Muscle of arm (tissue), 12 donors: ENCODE measurements around the gene DALRD3. TPM values are rescaled to one million over a fixed set of nuclear protein-coding genes. Genes with fewer than 3 reads are reported as not detected.

Experiments used
- DNase-seq: peaks from one replicate; pipeline ENCODE4 v3.0.0-alpha.2; 2013
- polyA plus RNA-seq, 12 donors: library from polyadenylated mRNA; unstranded; fragments of 120-200 nt; gene quantifications; one replicate each; pipeline ENCODE4 v1.2.1, GENCODE V29; 2013; ENCODE audit not compliant: insufficient read length in 12 of 12

The DALRD3 gene
- polyA plus RNA-seq, 12 donors = 27.3 to 42.9 (median 29.7) TPM; not detected in 1

GRCh38 chr3:49007068-49007770, 11.2 kb downstream of the DALRD3 start, which contains the start of gene WDR6:
Gene WDR6, plus strand, starts transcription at chr3:49007391. Its CDS starts 41 bp downstream, at chr3:49007432.
- peak; percentile 95 for DNase-seq

- DNase-seq = no peak
These were observed 11.8 kb downstream of the DALRD3 start for GRCh38 chr3:49006408-49007067.

- DNase-seq = no peak
These were observed 12.4 kb downstream of the DALRD3 start for GRCh38 chr3:49005998-49006397.

DNA sequence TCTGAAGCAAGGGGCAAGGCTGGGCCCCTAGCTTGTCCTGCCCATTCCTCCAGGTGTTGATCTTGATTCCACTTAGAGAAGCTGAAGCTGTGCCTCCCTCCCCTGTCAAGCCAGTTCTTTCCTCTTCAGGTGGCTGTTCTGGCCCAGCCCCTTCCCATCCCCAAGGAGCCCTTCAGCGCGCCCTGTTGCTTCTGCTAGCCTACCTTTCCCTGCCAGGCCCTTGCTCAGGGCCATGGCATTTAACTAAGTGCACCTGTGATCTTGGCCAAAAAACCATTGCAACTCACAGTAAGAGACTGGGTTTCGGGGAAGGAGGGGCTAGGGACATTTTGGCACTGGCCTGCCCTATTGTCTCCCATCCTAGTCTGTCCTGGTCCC, 13.1 kb downstream of the DALRD3 start:
- DNase-seq = no peak

DNA sequence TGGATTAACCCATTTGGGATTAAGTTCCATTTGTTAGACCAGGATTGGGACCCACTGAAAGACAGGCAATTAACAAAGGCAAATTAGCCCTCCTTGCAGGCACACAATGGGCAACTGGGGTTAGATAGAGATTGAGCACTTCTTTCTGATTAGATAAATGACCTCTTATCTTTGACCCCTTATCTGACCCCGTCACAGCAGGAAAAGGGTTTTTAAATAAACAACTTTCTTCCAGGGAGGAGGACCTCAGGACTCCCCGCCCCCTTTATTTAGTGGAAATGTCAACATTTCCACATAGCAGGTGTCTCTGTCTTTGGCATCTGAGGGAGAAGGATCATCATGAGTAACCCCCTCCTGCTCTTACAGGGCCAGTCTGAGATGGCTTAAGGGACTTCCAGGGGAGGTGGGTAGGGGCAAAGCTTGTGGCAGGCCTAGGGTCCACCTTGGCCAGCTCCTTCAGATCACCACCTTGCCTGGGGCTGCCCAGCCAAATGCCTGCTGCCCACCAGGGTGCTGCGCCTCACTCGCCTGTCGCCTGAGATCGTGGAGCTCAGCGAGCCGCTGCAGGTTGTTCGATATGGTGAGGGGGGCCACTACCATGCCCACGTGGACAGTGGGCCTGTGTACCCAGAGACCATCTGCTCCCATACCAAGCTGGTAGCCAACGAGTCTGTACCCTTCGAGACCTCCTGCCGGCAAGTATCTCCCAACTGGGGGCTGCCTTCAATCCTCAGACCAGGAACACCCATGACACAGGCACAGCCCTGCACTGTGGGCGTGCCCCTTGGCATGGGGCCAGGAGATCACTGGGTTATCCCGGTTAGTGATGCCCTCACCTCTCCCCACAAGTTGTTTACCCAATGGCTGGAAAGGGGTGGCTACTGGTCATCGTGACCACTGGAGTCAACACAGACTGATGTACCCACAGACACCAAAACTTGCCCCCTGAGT, 13.8 kb downstream of the DALRD3 start:
- no peak for DNase-seq

DNA sequence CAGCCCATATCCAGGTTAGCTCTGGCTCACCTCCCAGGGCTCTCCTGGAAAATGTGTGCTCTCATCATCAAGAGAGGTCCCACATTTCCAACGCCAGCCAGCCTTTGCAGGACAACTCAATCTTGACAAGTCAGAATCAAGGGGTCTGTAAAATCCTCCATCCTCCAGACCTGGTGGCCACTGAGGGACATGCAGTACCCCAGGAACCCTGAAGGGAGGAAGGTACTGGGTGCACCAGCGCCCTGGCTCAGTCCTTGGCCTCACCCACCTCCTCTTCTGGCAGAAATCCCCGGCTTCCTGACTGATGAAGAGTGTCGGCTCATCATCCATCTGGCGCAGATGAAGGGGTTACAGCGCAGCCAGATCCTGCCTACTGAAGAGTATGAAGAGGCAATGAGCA, 17.2 kb downstream of the DALRD3 start:
- no peak for DNase-seq

DNA sequence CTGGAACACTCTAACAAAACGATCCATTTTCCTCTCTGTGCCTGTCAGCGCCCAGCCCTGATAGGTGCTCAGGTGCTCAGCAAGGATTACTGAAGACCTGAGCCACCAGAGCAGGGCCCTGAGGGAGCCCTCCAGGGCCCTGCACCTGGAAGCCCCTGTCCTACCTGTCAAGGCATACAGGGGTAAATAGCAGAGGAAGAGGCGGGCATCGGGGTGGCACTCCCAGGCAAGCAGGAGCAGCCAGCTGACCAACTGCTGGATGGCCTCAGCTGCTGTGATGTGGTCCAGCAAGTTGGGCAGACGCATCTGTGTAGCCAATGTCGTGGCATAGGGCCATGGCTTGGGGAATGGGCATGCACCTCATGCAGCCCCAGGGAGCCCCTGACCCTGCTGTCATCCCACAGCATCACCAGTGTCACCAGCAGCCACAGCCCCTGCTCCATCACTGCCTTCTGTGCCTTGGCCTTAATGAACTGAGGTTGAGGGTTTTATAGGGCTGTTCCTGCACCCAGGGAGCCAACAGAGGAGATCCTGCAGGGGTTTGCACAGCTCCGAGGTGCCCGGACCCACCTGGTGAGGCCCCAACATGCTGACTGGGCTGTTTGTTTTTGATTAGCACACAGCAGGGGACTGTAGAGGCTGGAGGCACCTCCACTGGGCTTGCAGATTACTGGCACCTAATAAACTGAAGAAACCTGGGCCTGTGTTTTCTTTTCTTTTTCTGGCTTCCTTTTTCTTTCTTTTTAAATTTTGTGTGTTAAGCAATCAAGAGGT, 19.1 kb downstream of the DALRD3 start:
- no peak for DNase-seq

DNA sequence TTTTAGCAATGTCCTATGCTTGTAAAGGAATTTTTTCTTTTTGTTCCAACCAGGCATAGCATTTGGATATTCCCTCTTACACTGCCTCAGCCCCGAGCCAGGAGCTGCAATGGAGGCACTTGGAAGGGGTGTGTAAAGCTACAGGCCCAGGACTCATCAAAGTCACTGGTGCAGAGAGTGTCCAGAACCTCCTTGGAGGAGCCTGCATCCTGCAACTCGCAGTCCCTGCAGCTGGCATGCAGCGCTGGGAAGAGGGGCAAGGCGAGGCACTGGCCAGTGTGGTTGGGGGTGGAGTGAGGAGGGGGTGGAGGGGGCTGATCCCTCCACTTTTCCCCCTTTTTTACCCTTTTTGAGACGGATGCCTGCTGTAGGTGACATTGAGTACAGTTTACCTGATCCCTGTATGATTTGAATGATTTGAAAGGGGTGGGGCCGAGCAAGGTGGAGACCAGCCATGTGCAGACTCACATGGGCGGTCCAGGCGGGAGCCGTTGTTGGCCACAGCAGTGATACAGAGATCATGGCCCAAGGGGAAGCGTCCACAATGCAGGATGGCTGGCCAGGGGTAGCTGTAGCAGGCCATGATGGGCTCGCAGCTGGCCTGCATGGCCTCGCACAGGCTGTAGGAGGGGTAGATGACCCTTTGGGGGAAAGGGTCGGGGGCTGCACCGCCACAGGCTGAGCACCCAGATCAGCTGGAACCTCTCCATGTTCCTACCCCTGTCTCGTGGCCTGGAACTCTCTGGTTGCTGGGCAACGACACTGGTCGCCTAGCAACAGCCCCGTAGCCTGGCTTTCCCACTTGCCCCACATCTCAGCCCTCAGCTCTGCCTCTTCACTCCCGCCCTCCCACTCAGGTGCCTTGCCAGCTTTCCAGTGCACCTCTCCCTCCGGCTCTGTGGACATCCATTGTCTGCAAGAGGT, 20.4 kb downstream of the DALRD3 start:
- DNase-seq = no peak

DNA sequence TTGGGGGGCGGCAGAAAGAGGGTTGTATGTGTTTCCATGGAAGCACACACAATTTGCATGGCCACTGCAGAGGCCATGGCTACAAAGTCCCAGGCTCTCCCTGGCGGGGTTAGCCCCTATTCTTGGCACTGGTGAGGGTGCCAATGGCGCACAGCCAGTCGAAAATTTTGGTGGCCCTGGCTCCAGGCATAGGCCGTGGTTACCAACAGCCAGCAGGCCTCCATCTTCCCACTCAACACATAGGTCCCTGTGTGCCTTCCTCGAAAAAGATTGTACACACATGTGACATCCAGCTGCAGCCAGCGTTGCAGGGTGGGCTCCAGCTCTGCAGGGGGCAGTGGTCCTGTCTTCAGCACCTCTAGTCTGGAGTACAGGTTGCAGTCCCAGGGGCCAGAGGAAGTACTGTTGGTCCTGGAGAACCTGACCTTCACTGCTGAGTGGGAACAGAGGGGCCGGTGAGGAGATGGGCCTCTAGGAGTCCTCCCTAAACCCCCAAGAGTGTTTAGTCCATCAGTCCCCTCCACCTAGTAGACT, 21.2 kb downstream of the DALRD3 start:
- no peak for DNase-seq

- DNase-seq = no peak
These were observed 21.7 kb downstream of the DALRD3 start for GRCh38 chr3:48996640-48997039.

GRCh38 chr3:48993834-48994233, 24.5 kb downstream of the DALRD3 start:
- no peak for DNase-seq

DNA sequence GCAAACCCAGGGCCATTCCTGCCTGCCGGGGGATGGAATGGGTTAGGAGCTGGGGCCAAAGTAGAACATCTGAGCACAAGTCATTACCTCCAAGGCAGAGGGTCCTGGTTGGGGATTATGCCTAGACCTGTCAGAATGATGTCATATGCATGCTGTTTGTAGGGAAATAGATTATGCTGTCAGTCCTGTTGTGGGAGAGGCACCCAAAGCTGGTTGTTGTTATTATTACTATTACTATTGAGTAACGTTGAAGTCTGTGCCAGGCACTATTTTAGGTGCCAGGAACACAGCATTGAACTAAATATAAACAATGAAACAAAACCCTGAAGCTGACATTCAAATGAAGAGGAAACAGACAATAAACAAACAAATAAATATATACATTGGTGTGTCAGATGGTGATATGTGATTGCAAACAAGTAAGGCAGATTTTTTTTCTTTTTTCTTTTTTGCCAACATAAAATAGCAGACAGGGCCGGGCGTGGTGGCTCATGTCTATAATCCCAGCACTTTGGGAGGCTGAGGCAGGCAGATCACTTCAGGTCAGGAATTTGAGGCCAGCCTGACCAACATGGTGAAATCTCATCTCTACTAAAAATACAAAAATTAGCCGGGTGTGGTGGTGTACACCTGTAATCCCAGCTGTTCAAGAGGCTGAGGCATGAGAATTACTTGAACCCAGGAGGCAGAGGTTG, 26.4 kb downstream of the DALRD3 start:
- no peak for DNase-seq

- DNase-seq = no peak
These were observed 27.5 kb downstream of the DALRD3 start for GRCh38 chr3:48990636-48991469.

DNA sequence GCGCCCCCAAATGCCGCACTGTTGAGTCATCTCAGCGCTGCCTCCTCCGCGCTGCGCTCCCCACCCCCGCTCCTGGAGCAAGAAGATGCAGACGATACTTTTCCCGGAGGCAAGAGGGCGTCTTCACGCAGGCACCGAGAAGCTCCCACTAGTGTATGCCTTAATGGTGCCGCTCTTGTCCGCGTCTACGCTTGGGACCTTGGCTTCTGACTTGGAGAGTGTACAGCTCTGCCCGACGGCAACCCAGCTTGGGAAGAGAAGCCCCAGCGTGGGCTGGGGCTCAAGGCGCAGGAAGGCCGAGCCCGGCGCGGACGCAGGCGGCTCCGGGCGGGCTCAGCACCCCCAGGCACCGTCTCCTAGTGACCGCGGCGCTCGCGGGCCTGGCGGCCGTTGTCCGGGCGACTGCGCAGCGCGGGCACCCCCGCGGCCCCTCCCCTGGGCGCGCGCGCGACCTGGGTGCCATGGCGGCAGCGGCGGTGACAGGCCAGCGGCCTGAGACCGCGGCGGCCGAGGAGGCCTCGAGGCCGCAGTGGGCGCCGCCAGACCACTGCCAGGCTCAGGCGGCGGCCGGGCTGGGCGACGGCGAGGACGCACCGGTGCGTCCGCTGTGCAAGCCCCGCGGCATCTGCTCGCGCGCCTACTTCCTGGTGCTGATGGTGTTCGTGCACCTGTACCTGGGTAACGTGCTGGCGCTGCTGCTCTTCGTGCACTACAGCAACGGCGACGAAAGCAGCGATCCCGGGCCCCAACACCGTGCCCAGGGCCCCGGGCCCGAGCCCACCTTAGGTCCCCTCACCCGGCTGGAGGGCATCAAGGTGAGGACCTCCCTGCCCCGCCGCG, 28.4 kb downstream of the DALRD3 start, which contains the start of gene P4HTM:
Gene P4HTM, plus strand, starts transcription at position 446 of the 840 bp plus-strand sequence. Its CDS starts 16 bp downstream, at position 462.
- peak; percentile 90 for DNase-seq

DNA sequence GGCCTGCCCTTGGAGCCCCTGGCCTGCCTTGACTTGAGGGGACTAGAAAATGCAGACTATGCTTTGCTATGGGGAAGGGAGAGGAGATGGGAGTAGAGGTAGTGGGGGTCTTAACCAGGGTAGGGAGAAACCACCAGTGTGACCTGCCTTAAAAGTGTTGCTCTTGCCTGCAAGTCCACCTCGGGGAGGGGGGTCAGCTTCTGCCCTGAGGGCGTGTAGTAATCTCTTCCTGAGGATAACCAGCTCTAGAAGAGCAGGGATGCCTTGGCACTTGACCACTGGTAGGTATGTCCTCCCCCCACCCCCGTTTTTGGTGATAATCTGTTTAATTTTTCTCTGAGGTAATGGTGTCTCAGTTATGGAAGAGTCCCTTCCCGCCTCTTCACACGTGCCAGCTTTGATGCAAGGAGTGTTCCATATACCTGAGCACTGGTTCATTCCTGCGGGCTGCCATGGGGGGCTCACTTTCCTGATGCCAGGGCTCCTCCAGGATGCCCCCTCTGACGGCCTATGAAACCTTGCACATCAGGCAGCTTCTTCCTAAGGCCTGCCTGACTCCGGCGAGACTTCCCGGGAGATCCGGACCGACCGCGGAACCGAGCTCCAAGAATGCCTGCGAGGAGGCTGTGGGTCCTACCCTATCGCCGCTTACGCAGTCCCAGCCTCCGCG, 29.1 kb downstream of the DALRD3 start:
- no peak for DNase-seq

DNA sequence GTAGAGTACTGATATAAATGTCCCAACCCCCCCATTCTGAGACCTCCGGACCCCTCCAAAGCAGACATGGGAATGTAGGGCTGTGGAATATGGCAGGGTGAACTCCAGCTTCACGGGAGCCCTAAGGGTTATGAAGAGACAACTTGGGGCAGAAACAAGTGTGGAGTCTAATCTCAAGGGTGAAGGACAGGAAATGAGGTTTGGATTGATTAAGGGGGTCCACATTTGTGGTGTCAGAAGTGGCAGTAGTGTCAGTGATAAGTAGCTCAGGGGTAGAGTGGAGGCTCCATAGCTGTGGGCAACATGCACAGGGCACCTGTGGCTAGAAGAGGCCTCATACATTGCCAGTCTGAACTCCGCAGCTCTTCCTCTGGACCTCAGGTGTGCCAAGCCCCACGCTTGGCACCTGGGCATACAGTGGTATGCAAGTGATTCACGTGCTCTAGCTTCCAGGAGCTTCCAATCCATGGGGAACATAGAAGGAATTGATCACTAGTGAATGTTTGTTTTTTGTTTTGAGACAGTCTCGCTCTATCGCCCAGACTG, 32.5 kb downstream of the DALRD3 start:
- DNase-seq = no peak

GRCh38 chr3:48984663-48985062, 33.7 kb downstream of the DALRD3 start:
- no peak for DNase-seq
